HepG2 (cell line): ENCODE measurements around the gene RERE. TPM values are rescaled to one million over a fixed set of nuclear protein-coding genes. Genes with fewer than 3 reads are reported as not detected.

Experiments used
- ATAC-seq: fragments of 200-7000 bp; cut with Tn5 transposase; 3 replicates; pipeline ENCODE4 v1.9.1; 2020; ENCODE audit warnings: mild to moderate bottlenecking, moderate library complexity
- BruUV-seq: library from RNA; stranded (reverse); fragments of 400-500 nt; replicated peaks from 2 replicates; lab custom pipeline; 2021; lab: Mats Ljungman, UMichigan
- CTCF ChIA-PET: fragments of 300-600 bp; formaldehyde crosslinking; extraction: SDS; loops from one replicate; lab custom pipeline; 2021; ENCODE audit warnings: low total read pairs, inconsistent platforms, low intra/inter-chr PET ratio; lab: Yijun Ruan, JAX
- POLR2A ChIA-PET: fragments of 350-600 bp; sonication (Branson Sonifier 250); formaldehyde crosslinking; loops from one replicate; lab custom pipeline; 2020; ENCODE audit warnings: antibody characterized with exemption, inconsistent platforms; lab: Yijun Ruan, JAX
- DNase-seq: peaks from one replicate; pipeline ENCODE4 v3.0.0-alpha.2; 2015; ENCODE audit warnings: low spot score
- FAIRE-seq: peaks from 3 replicates; lab custom pipeline; 2011; peaks lifted over from hg19 to GRCh38; lab: Jason Lieb, UNC
- H2AFZ ChIP-seq: one replicate; pipeline ENCODE4 v1.6.1; 2011; ENCODE audit warnings: low read length, inconsistent platforms
- H3K27ac ChIP-seq: fragments of 300-600 bp; 3 replicates; pipeline ENCODE4 v1.8.0; 2011; ENCODE audit warnings: mixed run types, mild to moderate bottlenecking, mixed read lengths, low read length, inconsistent platforms; ENCODE audit not compliant: insufficient read depth; ENCODE audit errors: extremely low read length
- H3K27me3 ChIP-seq, 2 experiments: fragments of 200-600 bp in 1 of 2; 2 replicates in 1 of 2; 3 replicates in 1 of 2; pipeline versions ENCODE4 v1.6.0 to v1.8.0; 2011; ENCODE audit warnings: low read length in 2 of 2, mild to moderate bottlenecking in 2 of 2, moderate library complexity in 2 of 2, inconsistent platforms in 1 of 2; ENCODE audit not compliant: insufficient read depth in 2 of 2, control insufficient read depth in 1 of 2
- H3K36me3 ChIP-seq, 2 experiments: fragments of 200-600 bp in 1 of 2; replicated peaks in 1 of 2; 2 replicates in 1 of 2; 3 replicates in 1 of 2; pipeline versions ENCODE4 v1.5.1 to v1.8.0; 2011; ENCODE audit warnings: low read length in 2 of 2, inconsistent platforms in 1 of 2; ENCODE audit not compliant: insufficient read depth in 2 of 2, control insufficient read depth in 1 of 2
- H3K4me1 ChIP-seq: 2 replicates; pipeline ENCODE4 v1.5.1; 2012; ENCODE audit warnings: low read length, inconsistent platforms; ENCODE audit not compliant: insufficient read depth
- H3K4me2 ChIP-seq: 2 replicates; pipeline ENCODE4 v1.6.0; 2011; ENCODE audit warnings: low read depth, low read length, inconsistent platforms
- H3K4me3 ChIP-seq, 3 experiments: fragments of 200-600 bp in 1 of 3; sonication (generic), shearing (Covaris generic) in 1 of 3; replicated peaks in 1 of 3; 2 replicates each; pipeline ENCODE4 v1.5.1; 2011 to 2016; ENCODE audit warnings: low read length in 3 of 3, inconsistent platforms in 2 of 3, low read depth in 2 of 3, mild to moderate bottlenecking in 2 of 3, control low read depth in 1 of 3, mixed read lengths in 1 of 3; ENCODE audit not compliant: insufficient read depth in 1 of 3
- H3K79me2 ChIP-seq: one replicate; pipeline ENCODE4 v1.6.1; 2011; ENCODE audit warnings: low read length, inconsistent platforms; ENCODE audit not compliant: insufficient read depth
- H3K9ac ChIP-seq: 2 replicates; pipeline ENCODE4 v1.6.0; 2011; ENCODE audit warnings: mild to moderate bottlenecking, low read depth, low read length, inconsistent platforms; ENCODE audit not compliant: insufficient read depth
- H3K9me3 ChIP-seq: 2 replicates; pipeline ENCODE4 v1.5.1; 2012; ENCODE audit warnings: mild to moderate bottlenecking, low read length
- H4K20me1 ChIP-seq: 2 replicates; pipeline ENCODE4 v1.6.0; 2011; ENCODE audit warnings: inconsistent platforms, mild to moderate bottlenecking, low read length, moderate library complexity; ENCODE audit not compliant: insufficient read depth
- CENPX ChIP-seq: sonication (generic); formaldehyde crosslinking; IDR thresholded peaks from 2 replicates; pipeline ENCODE4 v1.9.0; 2021; ENCODE audit warnings: mild to moderate bottlenecking, missing genetic modification reagents, moderate library complexity
- GPBP1L1 ChIP-seq: sonication (generic); formaldehyde crosslinking; IDR thresholded peaks from 2 replicates; pipeline ENCODE4 v1.5.0; 2020; ENCODE audit warnings: mild to moderate bottlenecking, missing genetic modification reagents
- KLF11 ChIP-seq: IDR thresholded peaks from 2 replicates; pipeline ENCODE4 v1.6.1; 2016; ENCODE audit warnings: missing compliant biosample characterization
- PAX8 ChIP-seq: sonication (generic); formaldehyde crosslinking; IDR thresholded peaks from 2 replicates; pipeline ENCODE4 v1.8.0; 2022; ENCODE audit warnings: mild to moderate bottlenecking, missing genetic modification reagents, borderline replicate concordance
- RFXANK ChIP-seq: IDR thresholded peaks from 2 replicates; pipeline ENCODE4 v1.6.1; 2016
- XRCC5 ChIP-seq: fragments of 200-400 bp; formaldehyde crosslinking; optimal IDR thresholded peaks from 2 replicates; pipeline ENCODE3; 2017; ENCODE audit warnings: mild to moderate bottlenecking, low read length
- ZBTB8A ChIP-seq: sonication (generic); formaldehyde crosslinking; IDR thresholded peaks from 2 replicates; pipeline ENCODE4 v1.4.0; 2020; ENCODE audit warnings: mild to moderate bottlenecking, low read depth, missing genetic modification reagents, borderline replicate concordance
- ZEB1 ChIP-seq: IDR thresholded peaks from 2 replicates; pipeline ENCODE4 v1.6.1; 2012; ENCODE audit warnings: mild to moderate bottlenecking, low read depth, inconsistent platforms; ENCODE audit not compliant: insufficient replicate concordance
- WGBS: methylation state at CpG from one replicate; pipeline ENCODE4 v1.1.6; 2017; ENCODE audit warnings: low lambda C conversion rate; 5-methylcytosine and 5-hydroxymethylcytosine counted together
- in situ Hi-C: cut with HindIII; loops from 2 replicates; pipeline ENCODE4 v1.10.0; 2017; ENCODE audit warnings: low pct_unique_long_range_greater_than_20kb; ENCODE audit not compliant: extremely low pct_ligation_motif_present
- intact Hi-C: fragments of 100-400 bp; cut with micrococcal nuclease; formaldehyde crosslinking; loops from one replicate; pipeline ENCODE4 v1.10.0; 2022; ENCODE audit not compliant: unreplicated experiment
- polyA plus RNA-seq, 8 experiments: library from polyadenylated mRNA; depleted of rRNA in 3 of 8; stranded (reverse) in 7 of 8; unstranded in 1 of 8; fragments of >200 nt; fragmentation: Illumina TruSeq in 4 of 8; extraction: Trizol in 4 of 8; gene quantifications; 2 replicates each; pipeline versions ENCODE4 v1.2.1 to v1.2.3, GENCODE V29; 2011 to 2016; ENCODE audit warnings: low read depth in 4 of 8, missing spikeins in 1 of 8, mixed read lengths in 1 of 8; ENCODE audit not compliant: insufficient read depth in 1 of 8
- total RNA-seq, 5 experiments: library from RNA; depleted of rRNA; stranded (reverse); fragments of >200 nt; fragmentation: Illumina TruSeq; extraction: Trizol; gene quantifications; 2 replicates each; pipeline ENCODE4 v1.2.3, GENCODE V29; 2016; ENCODE audit warnings: low read depth in 1 of 5
- TF ChIP-seq, protein P1 (sequence below): sonication (generic); formaldehyde crosslinking; IDR thresholded peaks from 2 replicates; pipeline ENCODE4 v1.5.1; 2020; ENCODE audit warnings: mild to moderate bottlenecking, missing genetic modification reagents, borderline replicate concordance

RERE gene
- total and polyA plus RNA-seq, 2 of the 13 experiments (the other 11 are each of a cell fraction or from before 2014, with no cell fraction given): 18.3 to 21.9 TPM

GRCh38 chr1:8396083-8396785 lies 421.2 kb downstream of the RERE start:
- intact Hi-C loops: no loop called here
- POLR2A ChIA-PET: no interaction called here
- H3K9ac ChIP-seq: no peak overlapping the region

More at GRCh38 chr1:8396083-8396785, 421.2 kb downstream of the RERE start:
- Histone ChIP-seq H3K4me2 (no peak overlapping the region), H3K79me2 (peaks cover 39% of the 10 kb centered on the region), H2AFZ (no peak overlapping the region), H3K27ac (no peak overlapping the region), H3K9me3 (no peaks in the 10 kb centered on the region), H4K20me1 (peaks cover 31% of the 10 kb centered on the region), H3K27me3 (no peaks in the 10 kb centered on the region), H3K4me3 (no peak overlapping the region), H3K4me1 (peaks cover 23% of the 10 kb centered on the region), H3K36me3 (peaks cover 5 to 43% of the 10 kb centered on the region in 2 experiments)
- BruUV-seq: no TSS peak
- ATAC-seq: no peak
- CTCF ChIA-PET: no interaction called here
- 97% methylated on average over 8 of the region's 8 CpGs for WGBS
- TF ChIP-seq PAX8: no peak
- TF ChIP-seq ZEB1: no peak
- TF ChIP-seq KLF11 (CRISPR knock-in tag): no peak
- TF ChIP-seq XRCC5: no peak
- no peak for TF ChIP-seq GPBP1L1
- TF ChIP-seq, protein P1, sequence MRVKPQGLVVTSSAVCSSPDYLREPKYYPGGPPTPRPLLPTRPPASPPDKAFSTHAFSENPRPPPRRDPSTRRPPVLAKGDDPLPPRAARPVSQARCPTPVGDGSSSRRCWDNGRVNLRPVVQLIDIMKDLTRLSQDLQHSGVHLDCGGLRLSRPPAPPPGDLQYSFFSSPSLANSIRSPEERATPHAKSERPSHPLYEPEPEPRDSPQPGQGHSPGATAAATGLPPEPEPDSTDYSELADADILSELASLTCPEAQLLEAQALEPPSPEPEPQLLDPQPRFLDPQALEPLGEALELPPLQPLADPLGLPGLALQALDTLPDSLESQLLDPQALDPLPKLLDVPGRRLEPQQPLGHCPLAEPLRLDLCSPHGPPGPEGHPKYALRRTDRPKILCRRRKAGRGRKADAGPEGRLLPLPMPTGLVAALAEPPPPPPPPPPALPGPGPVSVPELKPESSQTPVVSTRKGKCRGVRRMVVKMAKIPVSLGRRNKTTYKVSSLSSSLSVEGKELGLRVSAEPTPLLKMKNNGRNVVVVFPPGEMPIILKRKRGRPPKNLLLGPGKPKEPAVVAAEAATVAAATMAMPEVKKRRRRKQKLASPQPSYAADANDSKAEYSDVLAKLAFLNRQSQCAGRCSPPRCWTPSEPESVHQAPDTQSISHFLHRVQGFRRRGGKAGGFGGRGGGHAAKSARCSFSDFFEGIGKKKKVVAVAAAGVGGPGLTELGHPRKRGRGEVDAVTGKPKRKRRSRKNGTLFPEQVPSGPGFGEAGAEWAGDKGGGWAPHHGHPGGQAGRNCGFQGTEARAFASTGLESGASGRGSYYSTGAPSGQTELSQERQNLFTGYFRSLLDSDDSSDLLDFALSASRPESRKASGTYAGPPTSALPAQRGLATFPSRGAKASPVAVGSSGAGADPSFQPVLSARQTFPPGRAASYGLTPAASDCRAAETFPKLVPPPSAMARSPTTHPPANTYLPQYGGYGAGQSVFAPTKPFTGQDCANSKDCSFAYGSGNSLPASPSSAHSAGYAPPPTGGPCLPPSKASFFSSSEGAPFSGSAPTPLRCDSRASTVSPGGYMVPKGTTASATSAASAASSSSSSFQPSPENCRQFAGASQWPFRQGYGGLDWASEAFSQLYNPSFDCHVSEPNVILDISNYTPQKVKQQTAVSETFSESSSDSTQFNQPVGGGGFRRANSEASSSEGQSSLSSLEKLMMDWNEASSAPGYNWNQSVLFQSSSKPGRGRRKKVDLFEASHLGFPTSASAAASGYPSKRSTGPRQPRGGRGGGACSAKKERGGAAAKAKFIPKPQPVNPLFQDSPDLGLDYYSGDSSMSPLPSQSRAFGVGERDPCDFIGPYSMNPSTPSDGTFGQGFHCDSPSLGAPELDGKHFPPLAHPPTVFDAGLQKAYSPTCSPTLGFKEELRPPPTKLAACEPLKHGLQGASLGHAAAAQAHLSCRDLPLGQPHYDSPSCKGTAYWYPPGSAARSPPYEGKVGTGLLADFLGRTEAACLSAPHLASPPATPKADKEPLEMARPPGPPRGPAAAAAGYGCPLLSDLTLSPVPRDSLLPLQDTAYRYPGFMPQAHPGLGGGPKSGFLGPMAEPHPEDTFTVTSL: no peak
- TF ChIP-seq RFXANK (CRISPR knock-in tag): no peak
- no peak for TF ChIP-seq ZBTB8A
- no peak for TF ChIP-seq CENPX (CRISPR knock-in tag)
- no peak for DNase-seq
- in situ Hi-C loops: no loop called here
- no peak for FAIRE-seq
